GM13977 (cell line): ENCODE data around the gene UQCRQ.

Experiments used
- DNase-seq: peaks from one replicate; pipeline ENCODE4 v3.0.0; 2012; ENCODE audit warnings: low spot score
- in situ Hi-C: fragments of 300-500 bp; cut with MboI; formaldehyde crosslinking; loops from one replicate; pipeline ENCODE4 v1.12.0; 2022; ENCODE audit warnings: low sequenced_read_pairs, low pct_unique_long_range_greater_than_20kb, mixed read lengths, inconsistent platforms; ENCODE audit not compliant: unreplicated experiment
- TF ChIP-seq, protein P1 (sequence below): IDR thresholded peaks from 2 replicates; pipeline ENCODE4 v1.5.1; 2012; ENCODE audit warnings: mild to moderate bottlenecking, control low read depth; ENCODE audit not compliant: insufficient read depth; ENCODE audit errors: extremely low read depth, missing control alignments

The UQCRQ gene

DNA sequence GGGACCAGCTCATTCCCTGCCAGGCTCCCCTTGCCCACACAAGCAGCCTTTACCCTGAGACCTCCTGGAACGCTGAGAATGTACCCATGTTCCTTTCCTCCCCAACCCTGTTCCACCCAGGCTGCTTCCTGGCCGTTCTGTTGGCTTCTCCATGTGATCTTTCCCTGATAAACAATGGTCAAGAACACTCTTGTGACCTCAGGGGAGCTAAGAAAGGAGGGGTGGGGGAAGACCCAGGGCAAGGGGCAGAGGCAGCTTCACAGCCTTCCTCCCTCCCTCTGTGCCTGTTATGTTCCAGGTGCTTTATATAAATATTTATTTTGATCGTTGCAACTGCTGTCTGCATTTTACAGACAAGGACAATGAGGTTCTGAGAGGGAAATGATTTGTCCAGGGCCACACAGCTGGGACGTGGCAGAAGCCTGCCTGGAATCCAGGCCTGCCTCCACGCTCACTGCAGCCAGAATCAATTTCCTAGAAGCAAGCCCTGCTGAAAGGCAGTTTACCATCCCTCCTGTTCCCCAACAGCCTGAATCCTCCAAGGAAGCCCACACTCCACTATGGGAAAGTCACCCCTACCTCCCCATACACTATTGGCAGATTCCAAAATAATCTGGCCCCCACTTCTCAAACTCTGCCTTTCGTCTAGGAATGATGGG is 39.9 kb upstream of the UQCRQ start:
- TF ChIP-seq, protein P1, sequence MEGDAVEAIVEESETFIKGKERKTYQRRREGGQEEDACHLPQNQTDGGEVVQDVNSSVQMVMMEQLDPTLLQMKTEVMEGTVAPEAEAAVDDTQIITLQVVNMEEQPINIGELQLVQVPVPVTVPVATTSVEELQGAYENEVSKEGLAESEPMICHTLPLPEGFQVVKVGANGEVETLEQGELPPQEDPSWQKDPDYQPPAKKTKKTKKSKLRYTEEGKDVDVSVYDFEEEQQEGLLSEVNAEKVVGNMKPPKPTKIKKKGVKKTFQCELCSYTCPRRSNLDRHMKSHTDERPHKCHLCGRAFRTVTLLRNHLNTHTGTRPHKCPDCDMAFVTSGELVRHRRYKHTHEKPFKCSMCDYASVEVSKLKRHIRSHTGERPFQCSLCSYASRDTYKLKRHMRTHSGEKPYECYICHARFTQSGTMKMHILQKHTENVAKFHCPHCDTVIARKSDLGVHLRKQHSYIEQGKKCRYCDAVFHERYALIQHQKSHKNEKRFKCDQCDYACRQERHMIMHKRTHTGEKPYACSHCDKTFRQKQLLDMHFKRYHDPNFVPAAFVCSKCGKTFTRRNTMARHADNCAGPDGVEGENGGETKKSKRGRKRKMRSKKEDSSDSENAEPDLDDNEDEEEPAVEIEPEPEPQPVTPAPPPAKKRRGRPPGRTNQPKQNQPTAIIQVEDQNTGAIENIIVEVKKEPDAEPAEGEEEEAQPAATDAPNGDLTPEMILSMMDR, result no peak
- DNase-seq, result no peak
- in situ Hi-C loops, result loop anchor here (10.0 kb wide), 1 partner anchor 442 kb away; no protein-coding TSS in a partner anchor

DNA sequence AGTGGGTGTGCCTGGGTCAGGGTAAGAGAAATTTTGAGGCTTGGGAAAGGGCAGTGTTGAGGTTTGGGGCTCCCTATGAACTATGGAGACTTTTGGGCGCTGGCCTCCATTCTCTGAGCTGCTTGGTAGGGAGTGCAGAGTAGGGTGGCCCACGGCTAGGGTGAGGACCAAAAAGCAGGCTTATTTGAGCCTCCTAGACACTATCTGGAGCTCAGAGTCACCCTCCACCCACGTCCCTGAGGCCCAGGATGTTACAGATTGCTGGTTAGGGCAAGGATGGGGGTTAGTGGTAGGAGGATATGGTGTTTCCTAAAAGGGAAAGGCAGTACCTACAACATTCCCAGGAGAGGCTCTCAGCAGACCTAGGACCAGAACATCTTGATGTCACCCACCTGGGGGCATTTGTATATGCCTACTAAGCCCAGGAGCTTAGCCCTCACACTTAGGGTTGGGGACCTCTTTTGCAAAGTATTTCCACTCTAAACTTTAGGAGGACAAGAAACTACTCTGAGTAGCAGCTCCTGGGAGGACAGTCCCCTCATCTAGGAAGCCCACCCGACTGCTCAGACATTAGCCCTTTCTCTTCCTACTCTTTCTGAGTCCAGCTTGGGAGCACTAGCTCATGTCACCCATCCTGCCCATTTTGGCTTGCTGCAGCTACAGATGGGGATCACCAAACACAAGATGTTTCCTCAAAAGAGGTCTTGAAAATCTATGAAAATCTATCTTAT is 38.3 kb upstream of the UQCRQ start:
- no peak for DNase-seq
- in situ Hi-C loops, result loop anchor here (10.0 kb wide), 1 partner anchor 443 kb away; no protein-coding TSS in a partner anchor
- TF ChIP-seq, protein P1, result no peak

DNA sequence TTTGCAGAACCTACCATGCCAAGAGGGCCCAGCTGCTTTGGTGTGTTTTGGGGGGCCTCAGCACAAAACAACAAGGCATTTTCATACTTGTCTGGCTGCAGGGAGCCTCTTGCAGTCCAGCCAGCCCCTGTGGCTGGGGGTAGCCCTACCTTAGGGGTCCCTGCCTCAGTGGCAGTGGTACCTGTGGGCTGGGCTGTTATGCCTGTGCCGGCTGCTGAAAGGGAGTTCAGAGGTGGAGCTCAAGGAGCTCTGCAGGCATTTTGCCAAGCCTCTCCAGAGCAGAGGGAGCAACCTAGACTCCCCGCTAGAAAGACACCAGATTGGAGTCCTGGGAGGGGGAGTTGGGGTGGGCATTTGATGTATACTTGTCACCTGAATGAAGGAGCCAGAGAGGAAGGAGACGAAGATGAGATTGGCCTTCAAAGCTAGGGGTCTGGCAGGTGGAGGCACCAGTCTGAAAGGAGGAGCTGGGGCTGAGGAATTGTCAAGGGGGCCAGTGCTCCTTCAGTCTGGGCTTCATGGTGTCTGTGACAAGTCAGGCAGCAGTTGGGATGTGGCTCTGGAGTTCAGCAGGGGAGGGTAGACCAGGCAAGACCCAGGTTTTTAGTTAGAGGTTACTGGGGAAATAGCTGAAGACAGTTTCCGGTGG is 37.5 kb upstream of the UQCRQ start:
- DNase-seq, result no peak
- TF ChIP-seq, protein P1, result no peak
- in situ Hi-C loops, result loop anchor here (10.0 kb wide), 1 partner anchor 444 kb away; no protein-coding TSS in a partner anchor

DNA sequence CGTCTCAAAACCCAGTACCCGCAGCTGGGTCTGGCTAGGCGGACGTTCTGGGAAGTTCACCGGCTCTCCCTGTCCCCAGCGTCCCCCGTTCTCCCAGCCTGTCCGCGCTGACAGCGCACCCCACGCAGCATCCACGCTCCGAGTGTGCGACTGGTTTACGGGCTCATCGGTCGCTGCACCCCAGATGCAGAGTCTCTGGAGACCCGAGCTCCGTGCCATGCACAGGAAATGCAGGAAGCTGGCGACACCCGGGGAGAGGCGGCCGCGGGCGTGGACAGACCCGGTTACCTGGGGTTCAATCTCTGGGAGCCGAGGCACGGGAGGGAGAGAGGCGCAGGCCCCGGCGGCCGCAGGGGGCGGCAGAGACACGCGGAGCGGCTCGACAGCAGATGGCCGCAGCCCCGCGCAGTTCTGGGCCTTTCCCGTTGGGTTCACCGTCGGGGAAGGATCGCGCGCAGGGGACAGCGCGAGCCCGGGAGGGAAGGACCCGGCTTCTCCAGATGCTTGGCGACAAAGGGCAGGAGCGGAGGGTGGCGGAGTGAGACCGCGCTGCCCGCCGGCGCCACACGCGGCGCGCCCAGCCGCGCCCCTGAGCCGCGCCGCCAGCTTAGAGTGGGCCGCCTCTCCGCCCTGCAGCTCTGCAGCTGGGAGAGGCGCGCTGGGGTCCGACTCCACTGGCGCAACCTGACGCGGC is 36.6 kb upstream of the UQCRQ start:
- TF ChIP-seq, protein P1, result peak; percentile 96
- in situ Hi-C loops, result loop anchor here (10.0 kb wide), 1 partner anchor 445 kb away; no protein-coding TSS in a partner anchor
- peak; percentile 94 for DNase-seq

DNA sequence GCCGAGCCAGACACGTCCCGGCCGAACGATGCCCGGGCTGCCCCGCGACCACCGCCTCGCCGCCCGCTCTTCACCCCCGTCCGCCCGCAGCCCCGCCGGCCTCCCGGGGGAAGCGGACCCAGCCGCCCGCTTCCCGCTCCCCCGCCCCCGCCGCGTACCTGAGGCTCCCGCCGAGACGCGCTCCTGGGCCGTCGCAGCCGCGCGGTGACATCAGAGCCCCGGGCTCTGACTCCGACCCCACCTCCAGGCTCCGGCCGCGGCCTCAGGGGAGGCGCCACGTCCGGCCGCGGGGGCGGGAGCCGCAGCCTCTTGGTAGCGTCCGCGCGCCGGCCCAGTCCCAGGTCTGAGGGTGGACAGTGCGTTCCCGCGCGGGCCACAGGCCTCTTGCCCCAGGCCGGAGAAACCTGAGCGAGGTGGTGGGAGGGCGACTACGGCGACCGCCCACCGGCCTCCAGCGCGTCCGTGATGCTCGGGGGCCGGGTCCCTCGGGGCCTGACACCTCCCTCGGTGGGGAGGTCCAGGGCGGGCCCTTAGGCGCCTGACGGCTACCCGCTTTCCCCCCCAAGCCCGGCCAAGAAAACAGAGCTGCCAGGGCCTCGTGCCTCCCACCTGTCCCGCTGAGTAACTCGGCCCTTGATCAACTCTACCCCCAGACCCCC is 35.9 kb upstream of the UQCRQ start, which contains the start of gene SHROOM1:
TSS of gene SHROOM1 (minus strand) at position 212 of the 659 bp plus-strand sequence. CDS start 4,507 bp downstream, outside the sequence.
- TF ChIP-seq, protein P1, result no peak
- in situ Hi-C loops, result no loop called here
- peak; percentile 91 for DNase-seq
